Testis (tissue), 5 donors: Measurements from ENCODE around the gene SLC25A1. TPM values are rescaled to one million over a fixed set of nuclear protein-coding genes. Genes with fewer than 3 reads are reported as not detected.

ENCODE experiments used
- DNase-seq: peaks from one replicate; pipeline ENCODE4 v3.0.0-alpha.2; 2019
- H3K27ac ChIP-seq, 2 donors: fragments of 200-600 bp; sonication (generic); one replicate each; pipeline ENCODE4 v1.5.1; 2019
- H3K27me3 ChIP-seq: fragments of 200-600 bp; sonication (generic); one replicate; pipeline ENCODE4 v1.5.1; 2019
- H3K36me3 ChIP-seq: fragments of 200-600 bp; sonication (generic); one replicate; pipeline ENCODE4 v1.5.1; 2017; ENCODE audit warnings: low read depth; ENCODE audit errors: missing control alignments
- H3K4me1 ChIP-seq: fragments of 200-600 bp; sonication (generic); one replicate; pipeline ENCODE4 v1.5.1; 2019
- H3K4me3 ChIP-seq, 2 donors: fragments of 200-600 bp; sonication (generic); one replicate each; pipeline ENCODE4 v1.5.1; 2017 to 2019
- H3K9me3 ChIP-seq: fragments of 200-600 bp; sonication (generic); one replicate; pipeline ENCODE4 v1.5.1; 2017
- CTCF ChIP-seq, 3 experiments: fragments of 450-650 bp in 2 of 3; fragments of 200-600 bp in 1 of 3; sonication (generic) in 1 of 3; IDR thresholded peaks; one replicate each; pipeline ENCODE4 v1.5.1; 2016 to 2019; ENCODE audit warnings: antibody characterized with exemption in 3 of 3, mild to moderate bottlenecking in 2 of 3, moderate library complexity in 1 of 3
- POLR2A ChIP-seq: fragments of 450-650 bp; IDR thresholded peaks from one replicate; pipeline ENCODE4 v1.6.1; 2017; ENCODE audit warnings: antibody characterized with exemption, mild to moderate bottlenecking, moderate library complexity
- WGBS, 2 donors: methylation state at CpG; one replicate each; pipeline ENCODE4 v1.1.5; 2018; 5-methylcytosine and 5-hydroxymethylcytosine counted together
- intact Hi-C: fragments of 100-400 bp; cut with DNase I; formaldehyde crosslinking; loops from one replicate; pipeline ENCODE4 v1.15.1; 2023; ENCODE audit warnings: low total_unique reads
- long read RNA-seq, 2 donors: transcript quantifications; one replicate each; lab custom pipeline, GENCODE V29; 2026
- polyA plus RNA-seq: library from polyadenylated mRNA; stranded (reverse); fragments of 350-450 nt; fragmentation: Illumina TruSeq; extraction: RNeasy Lipid Tissue Mini Kit (QIAGEN cat#74804); gene quantifications from one replicate; pipeline ENCODE4 v1.2.3, GENCODE V29; 2014; ENCODE audit warnings: low read depth, low replicate concordance; ENCODE audit not compliant: insufficient read depth
- total RNA-seq, 2 donors: library from RNA; depleted of rRNA; stranded (reverse); fragments of >200 nt; gene quantifications; one replicate each; pipeline ENCODE4 v1.2.3, GENCODE V29; 2016

SLC25A1 gene
- total RNA-seq (10 to 100 TPM; 61.7 to 64.9 TPM), polyA plus RNA-seq (56.0 TPM)
- long read RNA-seq, donor 1, transcript SLC25A1-201 (9 exons, 1,648 nt) = major isoform, 52 of 73 reads
- long read RNA-seq, donor 1, partial matches to known transcripts = 16 of 73 reads
- long read RNA-seq, donor 1, other reads (novel, unspliced or antisense) = 0 of 73 reads
- long read RNA-seq, donor 2, transcript SLC25A1-201 (9 exons, 1,648 nt) = major isoform, 33 of 37 reads
- long read RNA-seq, donor 2, partial matches to known transcripts = 0 of 37 reads
- long read RNA-seq, donor 2, other reads (novel, unspliced or antisense) = 0 of 37 reads

- H3K4me1 ChIP-seq = peaks cover 24% of the 10 kb centered on the region
- no peaks in the 10 kb centered on the region for H3K9me3 ChIP-seq
- WGBS, 2 donors = 0 to 1% methylated on average over 5 to 23 of the region's 86 CpGs
- intact Hi-C loops = no loop called here
- H3K27me3 ChIP-seq = no peaks in the 10 kb centered on the region
- H3K27ac ChIP-seq = peak within 1 kb of the TSS; percentile 59 to 95
- peak; percentile 93 for DNase-seq
- no peaks in the 10 kb centered on the region for H3K36me3 ChIP-seq
- TF ChIP-seq POLR2A (no peak), CTCF (IDR thresholded peaks at IDR 0.05) (no peak)
- peak within 1 kb of the TSS; percentile 84 to 91 for H3K4me3 ChIP-seq
These were observed at the start of gene SLC25A1 for GRCh38 chr22:19178657-19179496. Gene SLC25A1 (minus strand): TSS chr22:19178736. CDS start chr22:19178673, 63 bp downstream.

GRCh38 chr22:19228179-19228578, 49.6 kb upstream of the SLC25A1 start:
- Histone ChIP-seq H3K9me3 (no peaks in the 10 kb centered on the region), H3K4me1 (no peaks in the 10 kb centered on the region), H3K36me3 (no peaks in the 10 kb centered on the region), H3K27ac (no peak overlapping the region), H3K27me3 (no peaks in the 10 kb centered on the region), H3K4me3 (no peak overlapping the region)
- intact Hi-C loops = no loop called here
- DNase-seq = peak; percentile 42
- WGBS, 2 donors = 54 to 69% methylated on average over 4 of the region's 4 CpGs
- TF ChIP-seq POLR2A = no peak
- no peak for TF ChIP-seq CTCF (IDR thresholded peaks at IDR 0.05)

- intact Hi-C loops = no loop called here
- H3K4me3 ChIP-seq = no peak overlapping the region
- no peaks in the 10 kb centered on the region for H3K36me3 ChIP-seq
- TF ChIP-seq POLR2A (no peak), CTCF (IDR thresholded peaks at IDR 0.05) (no peak)
- DNase-seq = no peak
- H3K9me3 ChIP-seq = no peaks in the 10 kb centered on the region
- no peaks in the 10 kb centered on the region for H3K4me1 ChIP-seq
- H3K27ac ChIP-seq = no peak overlapping the region
- no peaks in the 10 kb centered on the region for H3K27me3 ChIP-seq
These were observed 47.9 kb upstream of the SLC25A1 start for GRCh38 chr22:19226428-19226827.

- no peaks in the 10 kb centered on the region for H3K36me3 ChIP-seq
- 76 to 85% methylated on average over 3 of the region's 3 CpGs for WGBS, 2 donors
- DNase-seq = no peak
- TF ChIP-seq CTCF (IDR thresholded peaks at IDR 0.05) (no peak), POLR2A (no peak)
- intact Hi-C loops = no loop called here
- H3K4me3 ChIP-seq = no peak overlapping the region
- H3K4me1 ChIP-seq = no peaks in the 10 kb centered on the region
- H3K9me3 ChIP-seq = no peaks in the 10 kb centered on the region
- no peak overlapping the region for H3K27ac ChIP-seq
- H3K27me3 ChIP-seq = no peaks in the 10 kb centered on the region
These were observed 47.0 kb upstream of the SLC25A1 start for GRCh38 chr22:19225560-19225959.
